ELR (cell line): ENCODE measurements around the gene LHX5.

Experiments
- DNase-seq: peaks from one replicate; pipeline ENCODE4 v3.0.0-alpha.2; 2015; ENCODE audit warnings: low read depth

Gene LHX5

GRCh38 chr12:113439301-113439597 lies 32.4 kb downstream of the LHX5 start:
- DNase-seq, result no peak

GRCh38 chr12:113438523-113439300 lies 33.0 kb downstream of the LHX5 start:
- DNase-seq, result no peak

- DNase-seq, result no peak
Measured at GRCh38 chr12:113437729-113438100, 34.0 kb downstream of the LHX5 start.

GRCh38 chr12:113436993-113437728 lies 34.5 kb downstream of the LHX5 start:
- no peak for DNase-seq

GRCh38 chr12:113436586-113436985 lies 35.1 kb downstream of the LHX5 start:
- DNase-seq, result no peak

GRCh38 chr12:113435367-113435766 lies 36.3 kb downstream of the LHX5 start:
- DNase-seq, result no peak

GRCh38 chr12:113432986-113433385 lies 38.7 kb downstream of the LHX5 start:
- no peak for DNase-seq

- no peak for DNase-seq
Measured at GRCh38 chr12:113428482-113428881, 43.2 kb downstream of the LHX5 start.

- no peak for DNase-seq
Measured at GRCh38 chr12:113427882-113428281, 43.8 kb downstream of the LHX5 start.

GRCh38 chr12:113425960-113426453 lies 45.7 kb downstream of the LHX5 start:
- DNase-seq, result no peak

GRCh38 chr12:113424915-113425823 lies 46.5 kb downstream of the LHX5 start:
- peak; percentile 60 for DNase-seq

- DNase-seq, result no peak
Measured at GRCh38 chr12:113424456-113424855, 47.2 kb downstream of the LHX5 start.

GRCh38 chr12:113422886-113423669 lies 48.6 kb downstream of the LHX5 start:
- no peak for DNase-seq

GRCh38 chr12:113422030-113422885 lies 49.4 kb downstream of the LHX5 start, which contains the start of gene SDSL:
TSS of gene SDSL (plus strand) at chr12:113422380. CDS start at chr12:113427983, 5,603 bp downstream.
- DNase-seq, result peak; percentile 91

- DNase-seq, result no peak
Measured at GRCh38 chr12:113420996-113421595, 50.6 kb downstream of the LHX5 start.

- DNase-seq, result no peak
Measured at GRCh38 chr12:113418213-113418879, 53.3 kb downstream of the LHX5 start.

- peak; percentile 37 for DNase-seq
Measured at GRCh38 chr12:113416091-113416754, 55.4 kb downstream of the LHX5 start.

- no peak for DNase-seq
Measured at GRCh38 chr12:113414519-113415038, 57.1 kb downstream of the LHX5 start.

GRCh38 chr12:113413488-113413939 lies 58.2 kb downstream of the LHX5 start:
- peak; percentile 40 for DNase-seq
